HG03442 (cell line): ENCODE results near the gene P2RX6.
"Not testable (repeated sequence)": the region's sequence is repeated elsewhere in the genome, so short reads cannot be mapped to it uniquely, and the experiment has no call there.

Source experiments
- ATAC-seq: cut with Tn5 transposase; IDR thresholded peaks from one replicate; pipeline ENCODE4 v1.9.1; 2021; ENCODE audit warnings: mild to moderate bottlenecking, moderate library complexity; ENCODE audit not compliant: unreplicated experiment

P2RX6 gene

DNA sequence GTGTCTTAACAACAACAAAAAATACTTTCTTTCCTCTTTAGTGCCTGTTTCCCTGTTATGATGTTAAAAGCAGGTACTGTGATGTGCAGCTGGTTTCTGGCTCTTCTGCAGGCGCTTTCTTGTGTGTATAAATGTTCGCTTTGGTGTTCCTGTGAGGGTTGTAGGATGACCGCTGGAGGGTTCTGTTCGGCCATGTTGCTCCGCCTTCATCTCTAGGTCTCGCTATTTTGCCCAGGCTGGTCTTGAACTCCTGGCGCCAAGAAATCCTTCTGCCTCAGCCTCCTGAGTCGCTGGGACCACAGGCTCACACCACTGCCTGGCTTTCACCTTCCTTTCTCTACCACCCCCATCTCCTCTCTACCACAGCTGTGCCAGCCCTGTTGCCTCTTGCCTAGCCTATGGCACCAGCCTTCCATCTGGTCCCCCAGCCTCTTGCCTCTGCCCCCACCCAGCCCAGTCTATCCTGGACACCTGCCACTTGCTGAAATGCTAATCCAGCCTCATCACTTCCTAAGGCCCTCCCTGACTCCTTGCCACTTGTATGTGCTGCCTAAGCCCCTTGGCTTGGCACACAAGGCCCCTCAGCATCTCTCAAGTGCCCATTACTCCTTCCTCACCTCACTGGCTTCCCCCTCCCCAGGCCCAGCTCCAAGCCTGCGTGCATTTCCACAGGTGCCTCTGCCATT, 36.3 kb downstream of the P2RX6 start:
- no peak for ATAC-seq

DNA sequence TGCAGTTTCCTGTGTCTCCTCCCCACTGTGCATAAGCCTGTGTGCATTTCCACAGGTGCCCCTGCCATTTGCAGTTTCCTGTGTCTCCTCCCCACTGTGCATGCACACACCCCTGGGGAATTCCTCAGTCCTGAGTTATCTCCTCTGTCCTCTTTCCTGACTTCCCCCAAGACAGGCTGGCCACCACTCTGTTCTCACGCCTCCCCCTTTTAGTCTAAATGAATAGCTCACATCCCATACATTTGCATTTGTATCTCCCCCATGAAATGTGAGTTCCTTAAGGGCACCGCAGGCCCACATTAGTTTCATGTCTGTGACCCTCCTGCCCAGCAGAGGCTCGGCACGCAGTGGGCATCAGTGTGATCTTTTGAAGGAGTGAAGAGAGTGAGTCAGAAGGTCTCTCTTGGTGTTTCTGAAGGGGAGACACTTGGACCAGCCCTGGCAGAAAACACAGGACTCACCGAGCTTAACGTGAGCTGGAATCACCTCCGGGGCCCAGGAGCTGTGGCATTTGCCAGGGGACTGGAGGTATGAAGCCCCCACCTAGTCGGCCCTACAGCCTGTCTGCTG, 37.0 kb downstream of the P2RX6 start:
- ATAC-seq: no peak

DNA sequence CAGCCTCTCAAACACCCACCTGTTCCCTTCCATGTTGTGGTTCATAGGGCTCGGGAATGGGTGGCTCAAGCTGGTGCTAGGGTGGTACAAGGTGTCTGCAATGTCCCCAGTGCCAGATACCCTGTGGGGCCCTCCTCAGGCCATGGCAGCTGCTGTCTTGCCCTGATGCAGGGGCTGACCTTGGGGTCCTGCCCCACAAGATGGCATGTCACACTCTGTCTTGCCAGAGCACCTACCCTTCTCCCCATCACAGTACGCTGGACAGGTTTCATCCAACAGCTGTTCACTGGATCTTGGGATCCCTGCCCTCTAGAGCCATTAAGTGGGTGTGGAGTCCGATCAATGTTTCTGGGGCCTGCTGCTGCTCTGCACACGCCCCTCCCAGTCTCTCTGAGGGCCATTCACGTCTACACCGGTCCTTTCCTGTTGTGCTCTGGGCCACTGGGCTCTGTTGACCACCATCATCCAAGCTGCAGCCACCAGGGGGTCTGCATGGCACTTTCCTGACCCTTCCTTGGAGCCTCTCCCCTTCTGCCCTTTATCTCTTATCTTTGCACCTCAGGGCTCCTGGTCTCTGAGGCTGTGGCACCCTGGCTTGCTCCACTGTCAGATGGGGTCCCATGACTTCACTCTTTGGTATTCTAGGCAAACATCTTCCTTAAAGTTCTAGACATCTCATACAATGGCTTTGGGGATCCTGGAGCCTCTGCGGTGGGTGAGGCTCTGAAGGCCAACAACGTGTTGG, 37.9 kb downstream of the P2RX6 start:
- no peak for ATAC-seq

DNA sequence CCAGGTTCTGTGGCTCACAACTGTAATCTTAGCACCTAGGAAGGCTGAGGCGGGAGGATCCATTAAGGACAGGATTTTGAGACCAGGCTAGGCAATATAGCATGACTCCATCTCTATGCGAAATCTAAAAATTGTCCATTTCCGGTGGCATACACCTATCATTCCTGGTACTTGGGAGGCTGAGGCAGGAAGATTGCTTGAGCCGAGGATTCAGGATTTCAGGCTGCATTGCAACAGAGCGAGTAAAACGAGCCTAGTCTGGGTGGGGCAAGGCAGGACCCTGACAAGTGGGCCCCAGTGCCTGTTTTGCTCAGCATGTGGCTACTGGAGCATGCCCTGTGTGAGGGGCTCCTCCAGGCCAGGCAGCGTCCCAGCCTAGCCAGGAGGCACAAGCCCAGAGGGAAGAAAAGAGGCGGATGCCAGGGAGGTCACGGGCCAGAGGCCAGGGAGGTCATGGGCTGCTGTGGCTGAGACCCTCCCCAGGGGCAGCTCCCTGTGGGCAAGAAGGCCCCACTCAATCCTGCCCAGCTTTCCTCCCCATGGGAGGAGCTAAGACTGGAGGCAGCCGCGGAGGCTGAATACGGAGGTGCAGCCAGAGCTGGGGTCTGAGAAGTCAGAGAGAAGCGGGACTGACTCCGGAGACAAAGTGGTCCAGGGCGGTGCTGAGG, 39.2 kb downstream of the P2RX6 start:
- no peak for ATAC-seq

DNA sequence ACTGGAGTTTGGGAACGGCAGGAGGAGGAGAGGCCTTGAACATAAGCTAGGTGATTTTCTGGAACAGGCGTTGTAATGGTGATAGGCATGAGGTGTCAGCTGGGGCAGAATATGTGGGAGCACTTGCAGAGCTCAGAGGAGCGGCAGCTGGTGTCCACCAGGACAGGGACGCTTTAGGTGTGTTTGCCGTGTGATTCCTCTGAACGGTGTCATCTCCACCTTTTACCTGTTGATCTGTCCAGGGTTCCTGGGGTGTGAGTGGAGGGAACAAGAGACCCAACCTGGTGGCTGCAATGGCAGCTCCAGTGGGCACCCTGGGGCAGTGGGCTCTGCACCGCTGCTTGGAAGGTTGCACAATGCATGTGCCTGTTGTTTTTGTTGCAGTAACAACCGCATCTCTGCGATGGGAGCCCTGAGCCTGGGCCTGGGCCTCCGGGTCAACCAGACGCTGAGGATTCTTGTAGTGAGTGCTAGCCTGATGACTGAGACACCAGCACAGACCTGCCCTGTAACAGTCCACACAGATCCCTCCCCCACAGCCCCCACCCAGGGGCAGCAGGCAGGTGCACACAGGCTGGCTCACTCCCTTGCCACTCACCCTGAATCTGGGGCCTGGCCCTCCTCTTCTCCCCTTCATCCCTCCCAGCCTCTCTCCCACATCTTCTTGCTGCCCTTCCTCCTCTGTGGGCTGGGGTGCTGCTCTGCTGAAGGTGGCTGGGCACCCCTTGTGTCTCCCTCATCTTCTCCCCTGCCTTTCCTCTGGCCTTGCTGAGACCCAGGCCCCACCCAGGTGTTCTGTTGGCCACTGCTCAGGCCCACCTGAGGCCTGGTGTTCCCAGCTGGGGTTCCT, 40.0 kb downstream of the P2RX6 start:
- ATAC-seq: no peak

DNA sequence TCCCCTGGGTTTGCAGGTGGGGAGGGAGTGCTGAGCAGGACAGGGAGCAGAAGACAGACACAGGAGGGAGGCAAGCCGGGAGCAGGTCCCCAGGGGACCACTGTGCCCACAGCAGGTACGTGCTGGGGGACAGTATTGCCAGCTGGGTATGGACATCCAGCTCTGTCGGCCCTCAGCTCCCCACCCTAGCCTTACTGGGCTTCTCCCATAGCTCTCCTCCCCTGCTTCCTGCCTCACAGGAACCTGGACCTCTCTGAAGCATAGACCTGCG, 40.5 kb downstream of the P2RX6 start:
- no peak for ATAC-seq

DNA sequence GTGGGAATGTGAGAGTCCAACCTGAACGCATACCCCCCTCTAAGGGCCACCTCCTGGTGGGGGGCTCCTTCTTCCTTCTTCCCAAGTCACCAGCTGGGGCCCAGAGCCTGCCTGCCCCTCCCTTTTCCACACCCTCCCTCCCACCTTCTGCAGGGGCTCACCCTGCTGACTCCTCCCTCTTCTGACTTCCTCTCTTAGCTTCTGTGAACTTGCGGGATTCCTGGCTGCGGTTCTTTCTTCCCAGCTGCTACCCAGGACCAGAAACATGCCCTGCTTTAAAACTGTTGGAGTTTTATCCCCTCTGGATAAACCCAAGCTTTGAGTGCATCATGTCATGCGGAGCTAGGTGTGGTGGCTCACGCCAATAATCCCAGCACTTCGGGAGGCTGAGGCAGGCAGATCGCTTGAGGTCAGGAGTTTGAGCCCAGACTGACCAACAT, 40.9 kb downstream of the P2RX6 start:
- no peak for ATAC-seq

DNA sequence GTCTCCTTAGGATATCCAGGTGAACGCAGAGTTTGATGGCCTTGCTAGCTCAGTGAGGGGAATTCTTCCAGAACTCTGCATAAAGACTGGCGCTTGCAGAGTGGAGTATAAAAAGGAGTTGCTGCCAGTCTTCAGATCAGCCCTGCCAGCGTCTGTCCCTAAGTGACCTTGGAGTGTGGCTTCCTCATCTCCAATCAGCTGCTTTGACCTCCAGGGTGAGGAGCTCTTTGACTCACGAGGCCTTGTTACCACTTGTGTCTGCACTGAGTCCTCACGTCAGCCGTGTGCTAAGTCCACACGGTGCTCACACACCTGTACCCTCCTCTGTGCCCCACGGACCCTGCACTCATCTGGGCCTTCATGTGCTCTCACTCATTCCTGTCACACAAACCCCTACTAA, 45.4 kb downstream of the P2RX6 start:
- ATAC-seq: not testable (repeated sequence)

DNA sequence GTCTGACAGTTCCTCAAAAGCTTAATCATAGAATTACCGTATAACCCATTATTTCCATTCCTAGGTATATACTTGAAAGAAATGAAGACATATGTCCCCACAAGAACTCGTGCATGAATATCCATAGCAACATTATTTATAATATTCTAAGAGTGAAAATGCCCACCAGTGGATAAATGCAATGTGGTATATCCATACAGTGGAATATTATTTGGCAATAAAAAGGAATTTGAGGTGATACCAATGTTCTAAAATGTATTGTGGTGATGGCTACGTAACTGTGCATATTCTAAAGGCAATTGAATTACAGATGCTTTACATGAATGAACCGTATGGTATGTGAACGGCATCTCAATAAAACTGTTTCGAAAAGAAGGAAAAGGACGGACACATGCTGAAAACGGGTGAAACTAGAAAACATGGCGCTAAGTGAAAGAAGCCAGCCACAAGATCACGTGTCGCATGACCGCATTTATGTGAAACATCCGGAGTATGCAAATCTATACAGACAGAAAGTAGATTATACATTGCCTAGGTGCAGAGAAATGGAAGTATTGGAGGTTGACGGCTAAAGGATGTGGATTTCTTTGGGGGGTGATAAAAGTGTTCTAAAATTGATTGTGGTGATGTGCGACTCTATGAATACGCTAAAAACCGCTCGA, 46.8 kb downstream of the P2RX6 start:
- ATAC-seq: not testable (repeated sequence)

DNA sequence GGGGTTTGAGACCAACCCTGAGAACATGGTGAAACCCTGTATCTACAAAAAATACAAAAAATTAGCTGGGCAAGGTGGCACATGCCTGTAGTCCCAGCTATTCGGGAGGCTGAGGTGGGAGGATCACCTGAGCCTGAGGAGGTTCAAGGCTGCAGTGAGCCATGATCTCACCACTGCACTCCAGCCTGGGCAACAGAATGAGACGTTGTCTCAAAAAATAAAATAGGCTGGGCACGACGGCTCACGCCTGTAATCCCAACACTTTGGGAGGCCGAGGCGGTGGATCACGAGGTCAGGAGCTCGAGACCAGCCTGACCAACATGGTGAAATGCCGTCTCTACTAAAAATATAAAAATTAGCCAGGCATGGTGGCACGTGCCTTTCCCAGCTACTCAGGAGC, 49.5 kb downstream of the P2RX6 start:
- not testable (repeated sequence) for ATAC-seq

DNA sequence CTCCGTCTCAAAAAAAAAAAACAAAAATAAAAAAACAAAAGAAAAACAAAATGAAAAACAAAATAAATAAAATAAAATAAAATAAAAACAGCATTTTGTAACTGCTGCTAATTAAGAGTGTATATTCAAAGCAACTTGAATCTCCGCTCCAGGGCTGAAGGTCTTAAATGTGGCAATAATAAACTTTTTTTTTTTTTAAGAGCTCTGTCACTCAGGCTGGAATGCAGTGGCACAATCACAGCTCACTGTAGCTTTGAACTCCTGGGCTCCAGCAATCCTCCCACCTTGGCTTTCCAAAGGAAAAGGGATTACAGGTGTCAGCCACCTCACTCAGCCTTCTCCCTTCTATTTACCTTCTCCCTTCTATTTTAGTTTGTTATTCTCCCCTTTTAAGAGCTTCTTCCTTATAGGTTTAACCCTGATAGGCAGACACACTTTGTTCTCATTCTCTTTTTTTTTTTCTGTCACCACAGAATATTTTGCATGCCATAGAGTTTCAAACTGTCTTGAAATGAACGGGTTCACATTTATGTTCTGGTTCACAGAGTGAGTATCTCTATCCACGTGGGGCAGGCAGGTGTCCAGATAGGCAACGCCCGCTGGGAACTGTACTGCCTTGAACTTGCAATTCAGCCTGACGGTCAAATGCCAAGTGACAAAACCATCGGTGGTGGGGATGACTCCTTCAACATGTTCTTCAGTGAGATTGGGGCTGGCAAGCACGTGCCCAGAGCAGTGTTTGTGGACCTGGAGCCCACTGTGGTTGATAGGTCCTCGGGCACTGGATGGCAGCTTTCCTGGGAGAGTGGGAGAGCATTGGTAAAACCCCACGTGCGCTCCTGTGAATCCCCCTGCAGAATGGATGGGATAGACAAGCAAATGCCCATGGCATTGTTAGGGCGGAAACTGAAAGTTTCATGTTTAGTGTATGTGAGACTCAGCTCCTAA, 50.2 kb downstream of the P2RX6 start:
- no peak for ATAC-seq

DNA sequence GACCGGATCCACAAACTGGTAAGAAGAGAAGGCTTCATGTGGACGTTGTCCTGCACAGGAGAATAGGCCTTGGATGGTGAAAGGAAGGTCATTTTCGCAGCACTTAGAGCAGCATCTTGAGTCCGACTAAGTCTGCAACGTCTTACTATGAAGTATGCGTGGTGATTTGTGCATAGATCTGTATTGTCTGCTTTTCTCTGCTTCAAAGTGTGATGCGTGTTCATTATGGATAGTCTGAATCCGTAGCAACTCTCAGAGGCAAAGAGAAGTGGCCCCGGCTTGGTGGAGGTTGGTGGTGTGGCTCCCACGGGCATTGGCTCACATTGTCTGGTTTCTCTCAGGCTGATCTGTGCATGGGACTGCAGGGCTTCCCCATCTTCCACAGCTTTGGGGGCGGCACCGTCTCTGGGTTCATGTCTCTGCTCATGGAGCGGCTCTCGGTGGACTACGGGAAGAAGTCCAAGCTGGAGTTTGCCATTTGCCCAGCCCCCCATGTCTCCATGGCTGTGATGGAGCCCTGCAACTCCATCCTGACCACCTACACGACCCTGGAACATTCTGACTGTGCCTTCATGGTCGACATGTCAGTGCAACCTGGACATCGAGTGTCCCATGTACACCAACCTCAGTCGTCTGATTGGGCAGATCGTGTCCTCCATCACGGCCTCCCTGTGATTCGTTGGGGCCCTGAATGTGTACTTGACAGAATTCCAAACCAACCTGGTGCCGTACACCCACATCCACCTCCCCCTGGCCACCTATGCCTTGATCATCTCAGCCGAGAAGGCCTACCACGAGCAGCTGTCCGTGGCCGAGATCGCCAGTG, 52.3 kb downstream of the P2RX6 start:
- ATAC-seq: no peak

DNA sequence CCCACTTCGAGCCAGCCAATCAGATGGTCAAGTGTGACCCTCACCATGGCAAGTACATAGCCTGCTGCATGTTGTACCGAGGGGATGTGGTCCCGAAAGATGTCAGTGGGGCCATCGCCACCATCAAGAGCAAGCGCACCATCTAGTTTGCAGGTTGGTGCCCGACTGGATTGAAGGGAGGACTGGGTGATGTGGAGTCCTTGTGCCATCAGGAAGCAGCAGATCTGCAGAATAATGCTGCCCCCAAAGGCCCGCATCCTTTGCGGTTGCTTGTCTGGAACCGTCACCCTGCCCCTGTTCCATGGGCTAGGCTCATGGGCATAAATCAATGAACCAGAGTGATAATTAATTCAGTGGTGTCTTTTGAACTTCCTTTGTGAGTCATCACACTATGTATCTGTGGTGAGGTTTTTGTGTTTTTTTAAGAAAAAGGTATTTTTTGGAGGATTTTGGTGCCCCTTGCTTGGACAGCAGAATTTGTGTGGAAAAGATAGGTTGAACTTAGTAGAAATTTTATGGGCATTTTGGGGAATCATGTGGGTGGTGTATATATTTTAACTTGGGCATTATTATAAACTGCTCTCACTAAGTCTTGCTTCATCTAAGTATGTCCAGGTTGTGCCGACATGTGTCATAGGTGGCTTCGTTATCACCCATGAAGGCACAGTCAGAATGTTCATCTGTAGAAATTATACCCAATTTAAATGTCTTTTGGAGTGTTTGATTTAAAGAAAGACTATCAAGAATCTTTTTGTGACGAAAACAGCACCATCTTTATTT, 53.1 kb downstream of the P2RX6 start:
- no peak for ATAC-seq

DNA sequence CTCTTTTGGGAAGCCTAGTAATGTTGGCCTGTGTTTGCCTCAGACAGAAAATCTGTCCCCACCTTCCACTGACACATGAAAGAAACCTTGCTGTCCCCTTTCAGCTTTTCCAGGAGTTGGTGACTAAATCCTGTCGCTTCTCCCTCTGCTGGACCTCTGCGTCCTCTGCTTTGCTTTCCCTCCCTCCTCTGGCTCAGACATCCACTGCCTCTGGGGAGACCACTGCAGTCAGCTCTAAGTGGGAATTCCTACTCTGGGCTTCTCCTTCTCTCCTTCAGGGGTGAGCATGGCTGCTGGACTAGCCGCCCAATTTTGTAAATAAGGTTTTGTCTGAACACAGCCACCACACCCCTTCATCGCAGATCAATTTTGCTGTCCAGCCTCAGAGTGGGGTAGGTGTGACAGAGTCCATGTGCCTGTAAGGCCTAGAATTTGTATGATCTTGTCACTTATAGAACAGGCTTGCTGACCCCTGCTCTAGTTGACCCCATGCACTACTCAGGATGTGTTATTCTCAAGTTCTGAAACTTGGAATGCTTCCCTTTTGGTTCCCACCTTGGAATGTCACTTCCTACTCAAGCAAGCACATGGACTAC, 53.8 kb downstream of the P2RX6 start:
- no peak for ATAC-seq

DNA sequence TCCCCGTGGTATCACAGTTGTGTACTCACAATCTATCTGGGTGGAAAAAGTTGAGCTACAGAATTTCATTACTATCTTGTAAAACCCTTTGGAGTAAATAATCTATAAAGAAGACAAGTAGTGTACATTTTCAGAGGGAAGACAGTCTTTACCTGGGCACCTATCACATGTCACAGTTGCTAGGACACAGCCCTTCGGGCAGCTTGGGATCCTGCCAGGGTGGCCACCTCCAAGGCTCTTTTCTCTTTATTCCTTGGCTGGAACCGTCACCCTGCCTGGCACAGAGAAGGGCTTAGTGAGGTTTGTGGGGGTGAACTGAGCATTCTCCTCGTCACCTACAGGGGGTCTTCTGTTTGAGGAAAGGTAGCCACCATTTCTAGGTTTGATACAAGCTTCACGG, 54.4 kb downstream of the P2RX6 start:
- ATAC-seq: no peak

DNA sequence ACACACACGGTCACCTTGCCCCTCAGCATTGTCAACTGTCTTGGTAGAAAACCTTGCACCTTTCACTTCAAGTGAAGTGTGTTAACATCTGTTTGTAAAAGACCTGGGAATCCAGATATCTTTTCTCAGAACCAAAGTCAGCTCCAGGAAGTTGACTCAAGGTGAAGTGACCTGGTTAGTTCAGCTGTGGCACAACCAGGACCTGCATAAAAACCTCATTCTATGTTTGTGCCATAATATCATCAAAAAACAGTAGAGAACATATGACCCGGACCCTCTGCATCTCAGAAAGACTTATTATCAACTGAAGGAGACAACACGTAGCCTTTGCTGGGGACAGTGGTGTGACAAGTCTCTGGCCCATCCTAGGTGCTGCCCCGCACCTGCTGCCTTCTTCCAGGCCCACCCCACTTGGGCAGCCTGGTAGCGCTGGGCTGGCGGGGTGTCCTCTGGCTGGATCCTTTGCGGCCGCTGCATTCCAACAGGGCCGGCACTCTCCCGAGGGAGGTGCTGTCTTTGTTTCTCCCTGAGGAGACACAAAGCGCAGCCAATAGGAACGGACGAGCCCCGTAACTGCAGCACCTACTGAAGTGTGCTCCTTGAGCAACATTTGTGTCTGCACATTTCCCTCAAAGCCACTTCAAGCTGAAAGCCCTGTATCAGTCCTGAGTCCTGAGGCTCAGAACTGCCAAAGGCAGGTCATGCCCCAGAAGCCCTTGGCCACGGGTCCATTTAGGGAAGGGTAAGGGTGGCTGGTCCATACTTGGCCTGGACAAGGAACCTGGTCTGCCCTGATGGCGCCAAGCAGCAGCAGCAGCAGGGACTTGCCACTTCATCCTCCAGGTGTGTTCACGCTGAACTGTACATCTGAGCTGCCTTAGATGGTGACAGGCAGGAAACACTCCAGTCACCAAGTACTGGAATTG, 56.0 kb downstream of the P2RX6 start:
- ATAC-seq: no peak
